ENCODE data around the gene TSHR.
A peak's percentile ranks its signal among the peaks of the same experiment; 100 is the strongest.
"Not testable (repeated sequence)": the region's sequence is repeated elsewhere in the genome, so short reads cannot be mapped to it uniquely, and the experiment has no call there.

The TSHR gene

DNA sequence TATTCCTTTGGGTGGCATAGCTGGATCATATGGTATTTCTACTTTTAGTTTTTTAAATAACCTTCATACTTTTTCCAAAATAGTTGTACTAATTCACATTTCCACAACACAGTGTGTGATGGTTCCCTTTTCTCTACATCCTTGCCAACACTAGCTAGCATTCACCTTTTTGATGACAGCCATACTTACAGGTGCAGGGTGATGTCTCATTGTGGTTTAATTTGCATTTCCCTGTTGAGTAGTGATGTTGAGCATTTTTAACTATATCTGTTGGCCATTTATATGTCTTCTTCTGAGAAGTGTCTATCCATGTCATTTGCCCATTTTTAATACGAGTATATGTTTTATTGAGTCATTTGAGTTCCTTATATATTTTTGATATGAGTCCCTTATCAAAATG, 96.1 kb downstream of the TSHR start:
- H3K27ac ChIP-seq: no peak overlapping the region
- TF ChIP-seq ZFX (IDR thresholded peaks at IDR 0.05; ENCODE audit: borderline replicate concordance): no peak
- TF ChIP-seq, protein P1, sequence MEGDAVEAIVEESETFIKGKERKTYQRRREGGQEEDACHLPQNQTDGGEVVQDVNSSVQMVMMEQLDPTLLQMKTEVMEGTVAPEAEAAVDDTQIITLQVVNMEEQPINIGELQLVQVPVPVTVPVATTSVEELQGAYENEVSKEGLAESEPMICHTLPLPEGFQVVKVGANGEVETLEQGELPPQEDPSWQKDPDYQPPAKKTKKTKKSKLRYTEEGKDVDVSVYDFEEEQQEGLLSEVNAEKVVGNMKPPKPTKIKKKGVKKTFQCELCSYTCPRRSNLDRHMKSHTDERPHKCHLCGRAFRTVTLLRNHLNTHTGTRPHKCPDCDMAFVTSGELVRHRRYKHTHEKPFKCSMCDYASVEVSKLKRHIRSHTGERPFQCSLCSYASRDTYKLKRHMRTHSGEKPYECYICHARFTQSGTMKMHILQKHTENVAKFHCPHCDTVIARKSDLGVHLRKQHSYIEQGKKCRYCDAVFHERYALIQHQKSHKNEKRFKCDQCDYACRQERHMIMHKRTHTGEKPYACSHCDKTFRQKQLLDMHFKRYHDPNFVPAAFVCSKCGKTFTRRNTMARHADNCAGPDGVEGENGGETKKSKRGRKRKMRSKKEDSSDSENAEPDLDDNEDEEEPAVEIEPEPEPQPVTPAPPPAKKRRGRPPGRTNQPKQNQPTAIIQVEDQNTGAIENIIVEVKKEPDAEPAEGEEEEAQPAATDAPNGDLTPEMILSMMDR (IDR thresholded peaks at IDR 0.05): no peak

DNA sequence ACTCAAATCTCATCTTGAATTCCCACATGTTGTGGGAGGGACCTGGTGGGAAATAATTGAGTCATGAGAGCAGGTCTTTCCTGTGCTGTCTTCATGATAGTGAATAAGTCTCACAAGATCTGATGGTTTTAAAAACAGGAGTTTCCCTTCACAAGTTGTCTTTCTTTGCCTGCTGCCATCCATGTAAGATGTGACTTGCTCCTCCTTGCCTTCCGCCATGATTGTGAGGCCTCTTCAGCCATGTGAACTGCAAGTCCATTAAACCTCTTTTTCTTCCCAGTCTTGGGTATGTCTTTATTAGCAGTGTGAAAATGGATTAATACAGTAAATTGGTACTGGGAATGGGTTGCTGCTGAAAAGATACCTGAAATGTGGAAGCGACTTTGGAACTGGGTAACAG, 98.6 kb downstream of the TSHR start:
- not testable (repeated sequence) for H3K27ac ChIP-seq

DNA sequence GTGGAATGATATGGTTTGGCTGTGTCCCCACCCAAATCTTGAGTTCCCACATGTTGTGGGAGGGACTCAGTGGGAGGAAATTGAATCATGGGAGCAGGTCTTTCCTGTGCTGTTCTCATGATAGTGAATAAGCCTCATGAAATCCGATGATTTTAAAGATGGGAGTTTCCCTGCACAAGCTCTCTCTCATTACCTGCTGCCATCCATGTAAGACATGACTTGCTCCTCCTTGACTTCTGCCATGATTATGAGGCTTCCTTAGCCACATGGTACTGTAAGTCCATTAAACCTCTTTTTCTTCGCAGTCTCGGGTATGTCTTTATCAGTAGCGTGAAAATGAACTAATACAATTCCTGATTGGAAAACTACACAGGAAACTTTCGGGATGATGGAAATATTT, 100.5 kb downstream of the TSHR start:
- TF ChIP-seq, protein P1 (IDR thresholded peaks at IDR 0.05): no peak
- no peak for TF ChIP-seq ZFX (IDR thresholded peaks at IDR 0.05; ENCODE audit: borderline replicate concordance)
- H3K27ac ChIP-seq: no peak overlapping the region

DNA sequence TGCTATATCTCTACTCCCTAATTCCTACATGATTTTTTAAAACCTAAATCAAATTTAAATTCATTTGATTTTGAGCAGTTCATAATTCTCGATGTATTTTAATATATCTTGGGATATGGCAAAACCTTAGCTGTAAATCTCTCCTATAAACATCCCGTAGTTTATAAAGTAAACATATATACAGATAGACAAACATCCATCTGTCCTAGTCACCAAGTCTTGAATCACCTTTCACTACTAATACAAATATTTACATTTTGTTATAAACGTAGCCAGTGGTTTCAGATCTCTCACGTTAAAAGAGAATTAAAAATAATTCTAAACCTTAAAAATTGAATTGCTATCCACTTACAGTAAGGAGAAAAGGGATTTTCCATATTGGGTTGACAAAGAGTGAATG, 107.0 kb downstream of the TSHR start:
- H3K27ac ChIP-seq: no peak overlapping the region
- TF ChIP-seq, protein P1 (IDR thresholded peaks at IDR 0.05): no peak
- no peak for TF ChIP-seq ZFX (IDR thresholded peaks at IDR 0.05; ENCODE audit: borderline replicate concordance)

DNA sequence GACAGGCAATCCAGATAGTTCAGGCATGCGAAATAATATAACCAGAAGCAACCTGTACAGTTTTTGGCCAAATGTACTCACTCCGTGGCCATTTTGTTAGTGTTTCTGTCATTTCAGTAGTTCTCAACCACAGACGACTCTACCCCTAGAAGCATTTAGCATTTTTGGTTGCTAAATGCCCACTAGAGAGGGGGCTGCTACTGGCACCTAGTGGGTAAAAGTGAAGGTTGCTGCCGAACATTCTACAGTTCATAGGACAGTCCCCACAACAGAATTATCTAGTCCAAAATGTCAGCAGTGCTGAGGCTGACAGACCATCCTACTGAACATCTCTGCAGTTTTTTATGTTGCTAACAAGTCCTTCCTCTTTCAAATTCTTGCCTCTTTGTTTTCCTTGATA, 107.4 kb downstream of the TSHR start:
- no peak overlapping the region for H3K27ac ChIP-seq
- TF ChIP-seq, protein P1 (IDR thresholded peaks at IDR 0.05): peak; percentile 63
- TF ChIP-seq ZFX (IDR thresholded peaks at IDR 0.05; ENCODE audit: borderline replicate concordance): no peak

DNA sequence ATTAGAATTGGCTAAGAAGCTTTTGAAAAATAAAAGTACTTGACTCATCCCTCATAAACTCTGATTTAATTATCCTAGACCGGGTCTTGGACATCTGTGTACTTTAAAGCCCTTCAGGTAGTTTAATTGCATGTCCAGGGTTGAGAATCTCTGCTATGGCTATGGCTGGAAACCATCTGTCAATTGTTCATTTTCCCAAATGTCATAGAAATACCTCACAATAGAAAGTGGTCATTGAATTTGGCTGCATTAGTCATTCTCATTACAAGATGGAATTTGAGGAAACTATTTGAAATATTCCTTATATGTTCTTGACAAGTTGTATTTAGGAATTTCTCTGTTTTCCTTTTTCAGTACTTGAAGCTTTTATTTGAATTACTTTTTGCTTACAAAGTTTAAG, 111.3 kb downstream of the TSHR start:
- H3K27ac ChIP-seq: no peak overlapping the region
- TF ChIP-seq, protein P1 (IDR thresholded peaks at IDR 0.05): no peak
- TF ChIP-seq ZFX (IDR thresholded peaks at IDR 0.05; ENCODE audit: borderline replicate concordance): no peak

DNA sequence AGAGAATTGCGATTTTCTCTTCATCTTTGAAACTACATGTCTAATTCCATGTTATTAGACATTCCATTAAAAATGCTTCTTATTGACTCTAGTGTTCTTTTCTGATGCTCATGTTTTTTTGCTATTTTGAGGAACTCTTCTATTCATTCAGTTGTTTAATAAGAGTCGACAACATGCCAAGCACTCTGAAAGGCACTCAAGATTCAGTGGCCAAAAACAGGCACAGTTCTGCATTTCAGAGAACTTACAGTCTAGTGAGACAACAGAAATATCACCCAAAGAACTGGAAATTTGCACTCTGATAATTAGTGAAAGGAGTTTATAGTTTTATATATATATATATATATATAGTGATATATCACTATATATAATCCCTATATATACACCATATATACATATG, 111.7 kb downstream of the TSHR start:
- no peak for TF ChIP-seq ZFX (IDR thresholded peaks at IDR 0.05; ENCODE audit: borderline replicate concordance)
- TF ChIP-seq, protein P1 (IDR thresholded peaks at IDR 0.05): no peak
- H3K27ac ChIP-seq: no peak overlapping the region

DNA sequence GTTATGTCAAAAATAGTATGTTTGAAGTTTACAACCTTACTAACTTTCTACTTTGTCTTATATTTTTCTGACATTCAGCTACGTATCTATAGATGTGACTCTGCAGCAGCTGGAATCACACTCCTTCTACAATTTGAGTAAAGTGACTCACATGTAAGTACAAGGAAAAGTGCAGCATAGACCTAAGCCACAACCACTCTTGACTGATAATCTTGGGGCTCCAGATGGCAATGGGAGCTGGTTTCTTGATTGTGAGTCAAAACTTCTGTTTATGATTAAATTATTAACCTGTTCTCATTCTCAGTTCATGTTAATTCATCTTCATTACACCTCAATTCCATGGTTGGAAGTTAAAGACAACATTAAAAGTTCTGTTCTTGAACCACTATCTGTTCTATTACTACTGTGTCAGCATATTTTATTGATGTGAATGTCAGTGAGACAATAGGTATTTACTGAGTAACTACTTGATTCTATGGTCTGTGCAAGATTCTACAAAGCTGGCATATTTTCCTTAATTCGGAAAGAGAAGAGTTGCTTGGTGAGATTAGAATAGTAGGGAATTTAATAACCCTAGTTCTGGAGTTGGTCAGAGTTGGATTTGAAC, 112.9 kb downstream of the TSHR start:
- TF ChIP-seq ZFX (IDR thresholded peaks at IDR 0.05; ENCODE audit: borderline replicate concordance): no peak
- TF ChIP-seq, protein P1 (IDR thresholded peaks at IDR 0.05): no peak
- H3K27ac ChIP-seq: no peak overlapping the region
